GM12891 (cell line): ENCODE data around the gene MOAP1.

Experiments used
- PAX5 ChIP-seq: IDR thresholded peaks from 2 replicates; pipeline ENCODE4 v1.6.1; 2011; ENCODE audit warnings: low read length, moderate library complexity, mild to moderate bottlenecking; ENCODE audit not compliant: insufficient read depth, severe bottlenecking
- POLR2A ChIP-seq: IDR thresholded peaks from 2 replicates; pipeline ENCODE4 v1.6.1; 2011; ENCODE audit warnings: low read depth, low read length, control low read depth
- POLR2AphosphoS5 ChIP-seq: IDR thresholded peaks from 2 replicates; pipeline ENCODE4 v1.6.1; 2011; ENCODE audit warnings: low read depth, low read length, control low read depth
- POU2F2 ChIP-seq: IDR thresholded peaks from 2 replicates; pipeline ENCODE4 v1.6.1; 2011; ENCODE audit warnings: low read depth, mild to moderate bottlenecking, control low read depth, low read length, moderate library complexity
- SPI1 ChIP-seq: IDR thresholded peaks from 2 replicates; pipeline ENCODE4 v1.6.1; 2011; ENCODE audit warnings: low read depth, low read length, control low read depth
- TAF1 ChIP-seq: IDR thresholded peaks from 2 replicates; pipeline ENCODE4 v1.6.1; 2011; ENCODE audit warnings: low read depth, low read length, control low read depth

DNA sequence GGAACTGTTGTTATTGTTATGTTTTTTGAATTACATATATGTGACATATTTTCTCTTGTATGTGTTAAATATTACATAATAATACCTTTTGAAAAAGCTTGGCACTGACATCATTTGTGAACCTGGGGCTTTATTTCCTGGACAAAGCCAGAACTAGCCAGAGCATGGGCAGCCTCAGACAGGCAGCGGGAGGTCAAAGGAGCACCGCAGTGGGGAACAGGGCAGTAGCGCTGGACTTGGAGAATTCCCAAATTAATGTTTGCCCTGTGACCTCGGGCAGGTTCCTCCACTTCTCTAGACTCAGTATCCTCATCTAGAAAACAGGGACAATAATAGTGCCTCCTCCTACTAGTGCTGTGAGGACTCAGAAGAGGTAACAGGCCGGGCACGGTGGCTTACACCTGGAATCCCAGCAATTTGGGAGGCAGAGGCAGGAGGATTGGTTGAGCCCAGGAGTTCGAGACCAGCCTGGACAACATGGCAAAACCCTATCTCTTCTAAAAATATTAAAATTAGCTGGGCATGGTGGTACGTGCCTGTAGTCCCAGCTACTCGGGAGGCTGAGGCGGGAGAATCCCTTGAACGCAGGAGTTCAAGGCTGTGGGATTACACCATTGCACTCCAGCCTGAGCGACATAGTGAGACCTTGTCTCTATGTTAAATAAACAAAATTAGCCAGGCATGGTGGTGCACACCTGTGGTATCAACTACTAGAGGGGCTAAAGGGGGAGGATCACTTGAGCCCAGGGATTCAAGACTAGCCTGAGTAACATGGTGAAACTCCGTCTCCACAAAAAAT, 41.6 kb downstream of the MOAP1 start:
- TF ChIP-seq POLR2A (no peak), TAF1 (no peak), POLR2AphosphoS5 (no peak), SPI1 (no peak), PAX5 (no peak), POU2F2 (no peak)
